NCI-H226 (cell line): Measurements from ENCODE around the gene BTN1A1.
"Not testable (repeated sequence)": the region's sequence is repeated elsewhere in the genome, so short reads cannot be mapped to it uniquely, and the experiment has no call there.

Source experiments
- DNase-seq: peaks from one replicate; pipeline ENCODE4 v3.0.0-alpha.2; 2015

BTN1A1 gene

GRCh38 chr6:26477426-26477825, 22.7 kb upstream of the BTN1A1 start:
- DNase-seq = no peak

DNA sequence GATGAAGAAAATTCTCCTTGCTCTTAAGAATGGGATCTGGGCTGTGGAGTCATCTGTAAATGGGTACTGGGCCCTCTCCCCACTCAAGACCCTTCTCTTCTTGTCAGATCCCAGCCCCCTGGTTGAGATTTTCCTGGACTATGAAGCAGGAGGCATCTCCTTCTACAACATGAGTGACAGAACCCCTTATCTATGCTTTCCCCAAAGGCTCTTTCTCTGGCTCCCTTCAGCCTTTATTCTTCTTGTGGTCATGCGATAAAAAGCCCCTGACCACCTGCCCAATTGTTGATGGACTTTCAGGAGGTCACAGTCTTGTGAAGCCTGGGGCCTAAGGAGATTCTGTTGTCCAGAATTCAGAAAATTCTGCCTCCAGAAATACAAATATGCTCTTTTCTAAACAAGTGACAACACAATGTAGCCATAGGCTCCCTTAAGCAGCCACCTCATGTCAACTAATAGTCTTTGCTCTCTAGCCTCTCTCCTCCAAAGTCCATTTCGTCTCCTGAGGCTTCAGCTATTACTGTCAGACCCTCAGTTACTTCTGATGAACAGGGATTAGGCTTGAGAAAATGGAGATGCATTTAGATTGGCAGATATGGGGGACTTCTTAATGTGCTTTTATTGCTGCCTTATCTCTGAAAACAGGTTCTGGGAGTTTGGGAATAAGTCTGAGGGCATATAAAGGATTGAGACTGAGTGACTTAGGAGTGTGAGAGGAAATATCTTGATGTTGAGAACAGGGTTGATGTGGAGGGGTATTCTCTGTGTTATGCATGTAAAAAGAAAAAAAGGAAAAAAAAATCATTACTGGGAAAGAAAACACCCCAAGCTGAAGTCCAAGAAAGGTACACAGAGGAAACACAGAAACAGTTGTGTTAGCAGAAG, 21.8 kb upstream of the BTN1A1 start:
- no peak for DNase-seq

GRCh38 chr6:26478985-26479278, 21.2 kb upstream of the BTN1A1 start:
- DNase-seq = no peak

GRCh38 chr6:26482338-26482737, 17.8 kb upstream of the BTN1A1 start:
- no peak for DNase-seq

DNA sequence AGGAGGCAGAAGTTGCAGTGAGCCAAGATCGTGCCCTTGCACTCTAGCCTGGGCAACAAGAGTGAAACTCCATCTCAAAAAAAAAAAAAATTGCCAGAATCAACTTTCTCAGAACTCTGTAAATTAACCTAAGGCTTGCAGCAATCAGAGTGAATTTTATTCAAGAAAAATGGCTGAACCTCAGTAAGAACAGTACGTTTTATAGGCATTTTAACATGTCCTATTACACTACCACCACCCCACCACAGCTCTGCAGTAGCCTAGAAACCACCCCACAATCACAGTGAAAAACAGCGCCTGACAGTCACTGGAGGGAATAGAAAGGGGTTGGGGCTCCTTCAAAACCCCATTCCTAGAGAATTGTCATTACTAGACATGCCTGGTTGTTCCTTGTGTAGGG, 16.4 kb upstream of the BTN1A1 start:
- DNase-seq = no peak

DNA sequence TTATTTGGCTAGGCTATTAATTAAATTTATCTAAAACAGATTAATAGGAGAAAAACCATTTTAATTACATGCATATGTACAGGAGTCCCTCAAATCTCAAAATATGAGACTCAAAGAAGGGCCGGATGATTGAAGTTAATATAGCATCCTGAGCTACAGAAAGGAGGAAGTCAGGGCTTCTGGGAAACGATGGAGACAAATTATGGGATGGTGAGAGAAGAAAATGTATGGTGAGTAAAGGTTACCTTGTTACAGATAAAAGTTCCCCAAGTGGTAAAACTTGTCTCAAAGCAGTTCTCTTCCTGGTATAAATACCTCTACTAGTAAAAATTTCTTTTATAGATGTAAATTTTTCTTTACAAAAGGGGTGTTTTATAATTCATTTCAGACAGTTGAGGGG, 15.9 kb upstream of the BTN1A1 start:
- DNase-seq = no peak

DNA sequence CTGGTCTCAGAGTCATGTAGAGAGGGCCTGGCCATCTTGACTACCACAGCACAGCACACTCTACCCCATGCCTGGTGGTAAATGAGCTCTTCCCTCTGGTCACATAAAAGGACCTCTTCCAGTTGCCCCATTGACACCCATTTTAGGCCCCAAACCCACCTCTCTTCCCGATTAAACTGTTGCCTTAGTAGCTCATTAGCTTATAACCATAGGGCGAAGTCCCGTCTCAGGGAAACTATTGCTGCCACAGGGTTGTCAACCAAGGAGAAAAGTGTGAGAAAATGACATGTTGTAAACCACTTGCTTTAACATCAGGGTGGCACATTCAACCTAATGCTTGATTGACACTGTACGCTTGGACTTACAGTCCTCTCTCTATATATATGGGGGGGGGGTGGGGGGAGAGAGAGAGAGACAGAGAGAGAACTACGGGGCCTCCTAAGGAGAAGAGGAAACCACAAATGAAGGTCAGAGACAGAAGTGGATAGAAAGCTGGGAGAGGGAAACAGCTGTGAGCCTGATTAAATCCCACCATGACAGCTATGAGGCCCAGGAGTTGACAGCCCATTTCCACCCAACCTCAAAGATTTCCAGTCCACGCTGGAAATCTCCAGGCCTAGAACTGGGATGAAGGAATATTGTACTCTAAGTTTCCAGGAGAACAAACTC, 14.9 kb upstream of the BTN1A1 start:
- DNase-seq = no peak

GRCh38 chr6:26486358-26486757, 13.7 kb upstream of the BTN1A1 start:
- no peak for DNase-seq

DNA sequence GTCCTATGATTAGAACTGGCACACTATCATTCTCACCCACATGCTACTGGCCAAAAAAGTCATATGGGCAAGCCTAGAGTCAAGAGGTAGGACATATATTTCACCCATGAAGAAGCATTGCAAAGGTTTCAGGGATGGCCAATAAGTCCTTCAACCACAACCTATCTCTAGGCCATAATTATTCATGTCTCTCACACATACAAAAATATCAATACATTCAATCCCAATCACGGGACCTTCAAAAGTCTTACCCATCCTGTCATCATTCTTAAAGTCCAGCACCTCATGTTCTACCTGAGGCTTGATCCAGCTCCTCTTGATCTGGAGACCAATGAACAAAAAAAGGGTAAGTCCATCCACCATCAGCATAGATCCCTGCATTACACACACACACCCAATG, 12.6 kb upstream of the BTN1A1 start:
- no peak for DNase-seq

DNA sequence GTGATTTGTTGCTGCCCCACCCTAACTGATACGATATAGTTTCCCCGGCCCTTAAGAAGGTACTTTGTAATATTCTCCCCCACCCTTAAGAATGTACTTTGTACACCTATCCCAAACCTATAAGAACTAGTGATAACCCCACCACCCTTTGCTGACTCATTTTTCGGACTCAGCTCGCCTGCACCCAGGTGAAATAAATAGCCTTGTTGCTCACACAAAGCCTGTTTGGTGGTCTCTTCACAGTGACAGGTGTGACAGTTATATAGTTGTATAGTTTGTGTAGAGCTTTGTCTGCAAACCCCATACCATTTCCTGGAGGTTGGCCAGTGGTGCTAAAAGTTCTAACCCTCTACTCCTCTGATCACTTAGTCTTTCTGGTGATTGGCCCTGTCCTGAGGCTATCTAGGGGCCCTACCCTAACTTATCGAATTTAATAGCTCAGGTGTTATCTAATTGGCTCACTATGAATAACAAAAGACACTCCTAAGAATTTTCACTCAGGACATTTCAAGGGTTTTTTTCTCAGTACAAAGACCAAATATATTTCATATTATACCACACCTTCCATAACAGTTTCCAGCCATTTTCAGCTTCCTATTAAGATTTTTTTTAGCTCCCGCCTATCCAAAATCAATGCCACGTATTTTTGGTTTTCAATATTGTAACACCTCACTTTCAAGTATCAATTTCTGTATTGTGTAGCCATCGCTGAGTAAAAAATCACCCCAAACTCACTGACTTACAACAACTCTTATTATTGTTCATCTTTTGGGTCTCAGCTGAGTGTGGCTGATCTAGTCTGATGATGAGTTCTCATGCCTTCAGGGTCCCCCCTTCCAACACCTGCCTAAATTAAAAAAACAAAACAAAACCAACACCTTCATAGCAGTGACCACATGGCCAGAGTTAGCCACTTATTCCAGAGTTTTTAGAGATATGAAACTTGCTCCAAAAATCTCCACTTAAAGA, 9.8 kb upstream of the BTN1A1 start:
- no peak for DNase-seq

DNA sequence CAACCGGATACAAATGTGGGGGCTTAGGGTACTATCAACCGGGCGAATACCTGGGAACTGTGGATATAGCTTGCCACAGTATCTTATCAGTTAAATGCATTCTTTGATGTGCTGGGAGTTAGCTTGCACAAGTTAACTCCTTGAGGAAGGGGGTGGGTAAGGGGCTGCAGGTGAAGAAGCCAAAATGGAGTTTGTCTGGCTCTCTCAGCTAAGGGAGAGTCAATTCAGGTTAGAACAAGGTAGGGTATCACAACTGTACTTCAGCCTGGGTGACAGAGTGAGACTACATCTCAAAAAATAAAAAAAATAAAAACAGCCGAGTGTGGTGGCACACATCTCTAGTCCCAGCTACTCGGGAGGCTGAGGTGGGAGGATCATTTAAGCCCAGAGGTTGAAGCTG, 8.5 kb upstream of the BTN1A1 start:
- DNase-seq = no peak

DNA sequence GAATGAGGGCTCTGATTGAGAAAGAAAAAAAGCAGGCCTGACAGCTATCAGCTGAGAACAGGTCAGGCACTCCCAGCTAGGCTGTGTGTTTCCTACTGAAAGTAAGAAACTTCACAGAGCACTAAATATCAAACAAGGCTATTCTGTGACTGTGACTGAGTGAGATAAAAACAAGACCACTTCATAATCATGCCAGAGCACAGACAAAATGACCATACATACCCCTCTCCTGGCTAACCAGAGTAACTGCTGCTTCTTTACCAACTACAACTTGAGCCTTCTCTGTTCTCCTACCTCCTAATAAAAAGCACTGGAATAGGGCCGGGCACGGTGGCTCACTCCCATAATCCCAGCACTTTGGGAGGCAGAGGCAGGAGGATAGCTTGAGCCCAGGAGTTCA, 6.8 kb upstream of the BTN1A1 start:
- DNase-seq = no peak

- DNase-seq = no peak
Measured at GRCh38 chr6:26494117-26494516, 6.0 kb upstream of the BTN1A1 start.

DNA sequence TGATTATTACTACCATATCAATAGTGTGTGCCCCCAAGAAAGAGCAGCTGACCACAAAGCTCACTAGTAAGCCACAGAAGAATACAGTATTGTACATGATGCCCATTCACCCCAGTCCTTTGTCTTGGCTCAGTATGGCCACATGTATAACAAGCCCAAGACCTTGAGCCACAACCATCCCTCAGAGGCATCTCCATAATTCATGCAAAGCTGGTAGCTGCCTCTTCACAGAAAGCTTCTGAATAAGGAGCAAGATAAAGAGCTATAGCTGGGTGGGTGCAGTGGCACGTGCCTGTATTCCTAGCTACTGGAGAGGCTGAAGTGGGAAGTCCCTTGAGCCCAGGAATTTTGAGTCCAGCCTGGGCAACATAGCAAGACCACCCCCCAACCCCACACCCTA, 4.8 kb upstream of the BTN1A1 start:
- DNase-seq = no peak

DNA sequence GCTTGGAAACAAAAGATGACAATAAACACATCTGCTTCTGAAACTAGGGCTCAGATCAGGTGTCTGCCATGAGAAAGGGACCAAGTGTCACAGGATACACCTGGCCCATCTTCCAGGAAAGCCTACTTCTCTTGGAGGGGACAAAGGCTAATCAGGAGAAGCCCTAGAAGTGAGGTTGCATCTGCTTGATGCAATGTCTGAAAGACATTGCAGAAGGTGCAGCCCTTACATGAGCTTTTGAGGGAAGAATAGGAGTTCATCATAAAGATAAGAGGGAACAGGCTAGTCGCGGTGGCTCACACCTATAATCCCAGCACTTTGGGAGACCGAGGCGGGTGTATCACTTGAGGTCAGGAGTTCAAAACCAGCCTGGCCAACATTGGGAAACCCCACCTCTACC, 2.5 kb upstream of the BTN1A1 start:
- no peak for DNase-seq

DNA sequence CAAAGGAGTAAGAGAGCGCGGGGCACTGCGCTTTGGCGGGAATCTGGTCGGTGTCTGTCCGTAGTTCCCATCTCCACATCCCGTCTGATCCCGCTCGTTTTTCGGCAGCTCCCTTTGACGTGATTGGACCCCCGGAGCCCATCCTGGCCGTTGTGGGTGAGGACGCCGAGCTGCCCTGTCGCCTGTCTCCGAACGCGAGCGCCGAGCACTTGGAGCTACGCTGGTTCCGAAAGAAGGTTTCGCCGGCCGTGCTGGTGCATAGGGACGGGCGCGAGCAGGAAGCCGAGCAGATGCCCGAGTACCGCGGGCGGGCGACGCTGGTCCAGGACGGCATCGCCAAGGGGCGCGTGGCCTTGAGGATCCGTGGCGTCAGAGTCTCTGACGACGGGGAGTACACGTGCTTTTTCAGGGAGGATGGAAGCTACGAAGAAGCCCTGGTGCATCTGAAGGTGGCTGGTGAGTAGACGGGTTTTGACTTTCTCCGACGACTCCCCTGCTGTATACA, 1.4 kb downstream of the BTN1A1 start:
- no peak for DNase-seq

- no peak for DNase-seq
Measured at GRCh38 chr6:26502165-26502564, 2.1 kb downstream of the BTN1A1 start.

- DNase-seq = no peak
Measured at GRCh38 chr6:26502626-26503025, 2.5 kb downstream of the BTN1A1 start.

DNA sequence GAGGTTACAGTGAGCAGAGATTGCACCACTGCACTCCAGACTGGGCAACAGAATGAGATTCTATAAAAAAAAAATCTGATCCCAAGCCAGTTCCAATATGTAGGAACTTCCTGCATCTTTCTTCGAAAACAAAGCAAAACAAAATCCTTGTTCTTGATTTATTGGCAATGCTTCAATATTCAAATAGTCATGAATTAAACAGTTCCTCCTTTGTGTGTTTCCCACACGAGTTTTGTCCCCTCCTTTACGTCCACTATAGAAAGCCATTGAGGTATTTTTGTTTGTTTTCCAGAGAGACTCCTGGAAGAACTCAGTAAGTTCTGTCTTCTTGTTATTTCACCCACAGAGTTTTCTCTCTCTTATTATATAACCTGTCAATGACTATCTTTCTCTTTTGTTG, 7.6 kb downstream of the BTN1A1 start:
- DNase-seq = no peak

GRCh38 chr6:26511033-26511432, 10.9 kb downstream of the BTN1A1 start:
- DNase-seq = not testable (repeated sequence)

- no peak for DNase-seq
Measured at GRCh38 chr6:26514984-26515383, 14.9 kb downstream of the BTN1A1 start.

- no peak for DNase-seq
Measured at GRCh38 chr6:26516481-26517427, 16.7 kb downstream of the BTN1A1 start.
